C4-2B (cell line): ENCODE measurements around the gene ZNF821.
"Not testable (repeated sequence)": the region's sequence is repeated elsewhere in the genome, so short reads cannot be mapped to it uniquely, and the experiment has no call there.

Experiments used
- H3K27ac ChIP-seq: fragments of 450-650 bp; 2 replicates; pipeline ENCODE4 v1.5.1; 2017
- ZFX ChIP-seq: fragments of 450-650 bp; IDR thresholded peaks from 2 replicates; pipeline ENCODE4 v1.6.1; 2017
- TF ChIP-seq, protein P1 (sequence below): fragments of 450-650 bp; conservative IDR thresholded peaks from 2 replicates; pipeline ENCODE4 v1.5.1; 2017; ENCODE audit warnings: mild to moderate bottlenecking

Gene ZNF821

GRCh38 chr16:71915350-71915749 lies 31.4 kb upstream of the ZNF821 start:
- H3K27ac ChIP-seq = no peak overlapping the region
- TF ChIP-seq, protein P1, sequence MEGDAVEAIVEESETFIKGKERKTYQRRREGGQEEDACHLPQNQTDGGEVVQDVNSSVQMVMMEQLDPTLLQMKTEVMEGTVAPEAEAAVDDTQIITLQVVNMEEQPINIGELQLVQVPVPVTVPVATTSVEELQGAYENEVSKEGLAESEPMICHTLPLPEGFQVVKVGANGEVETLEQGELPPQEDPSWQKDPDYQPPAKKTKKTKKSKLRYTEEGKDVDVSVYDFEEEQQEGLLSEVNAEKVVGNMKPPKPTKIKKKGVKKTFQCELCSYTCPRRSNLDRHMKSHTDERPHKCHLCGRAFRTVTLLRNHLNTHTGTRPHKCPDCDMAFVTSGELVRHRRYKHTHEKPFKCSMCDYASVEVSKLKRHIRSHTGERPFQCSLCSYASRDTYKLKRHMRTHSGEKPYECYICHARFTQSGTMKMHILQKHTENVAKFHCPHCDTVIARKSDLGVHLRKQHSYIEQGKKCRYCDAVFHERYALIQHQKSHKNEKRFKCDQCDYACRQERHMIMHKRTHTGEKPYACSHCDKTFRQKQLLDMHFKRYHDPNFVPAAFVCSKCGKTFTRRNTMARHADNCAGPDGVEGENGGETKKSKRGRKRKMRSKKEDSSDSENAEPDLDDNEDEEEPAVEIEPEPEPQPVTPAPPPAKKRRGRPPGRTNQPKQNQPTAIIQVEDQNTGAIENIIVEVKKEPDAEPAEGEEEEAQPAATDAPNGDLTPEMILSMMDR = no peak
- TF ChIP-seq ZFX = no peak

DNA sequence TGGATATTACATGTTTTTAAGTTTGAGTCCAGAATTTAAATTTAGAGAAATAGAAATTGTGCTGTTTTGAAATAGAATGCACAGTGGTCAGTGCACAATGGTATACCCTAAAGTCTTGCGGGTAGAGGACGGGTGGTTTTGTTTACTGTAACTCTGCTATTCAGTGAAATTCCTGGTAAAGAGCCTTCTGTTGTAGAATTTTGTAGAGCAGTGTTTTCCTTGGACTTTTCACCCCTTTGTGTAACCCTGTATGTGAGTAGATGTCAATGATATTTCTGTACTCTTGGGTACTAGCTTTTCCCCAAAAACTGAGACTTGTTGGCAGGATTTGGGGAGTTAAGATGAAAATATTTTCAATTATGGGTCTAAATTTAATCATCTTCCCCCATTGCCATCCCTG lies 30.8 kb upstream of the ZNF821 start:
- no peak overlapping the region for H3K27ac ChIP-seq
- TF ChIP-seq, protein P1 = no peak
- TF ChIP-seq ZFX = no peak

DNA sequence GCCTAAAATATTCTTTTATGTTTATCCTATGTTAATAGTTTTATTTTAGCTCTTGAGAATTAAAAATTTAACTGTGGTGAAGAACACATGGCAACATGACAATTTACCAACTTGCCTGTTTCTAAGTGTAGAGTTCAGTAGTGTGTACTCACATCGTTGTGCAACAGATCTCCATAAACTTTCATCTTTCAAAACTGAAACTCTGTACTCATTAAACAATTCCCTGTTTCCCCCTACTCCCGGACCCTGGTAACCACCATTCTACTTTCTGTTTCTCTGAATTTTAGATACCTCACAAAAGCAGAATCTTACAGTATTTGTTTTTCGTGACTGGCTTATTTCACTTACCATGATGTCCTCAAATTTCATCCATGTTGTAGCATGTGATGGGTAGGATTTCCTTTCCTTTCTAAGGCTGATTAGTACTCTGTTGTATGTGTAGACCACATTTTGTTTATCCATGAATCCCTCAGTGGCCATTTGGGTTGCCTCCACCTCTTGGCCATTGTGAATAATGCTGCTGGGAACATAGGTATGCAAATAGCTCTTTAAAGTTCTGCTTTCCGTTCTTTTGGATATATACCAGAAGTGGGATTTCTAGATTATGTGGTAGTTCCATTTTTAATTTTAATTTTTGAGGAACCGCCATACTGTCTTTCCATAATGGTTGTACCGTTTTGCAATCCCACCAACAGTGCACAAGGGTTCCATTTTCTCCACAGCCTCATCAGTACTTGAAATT lies 28.7 kb upstream of the ZNF821 start:
- no peak overlapping the region for H3K27ac ChIP-seq
- TF ChIP-seq, protein P1 = no peak
- TF ChIP-seq ZFX = no peak

DNA sequence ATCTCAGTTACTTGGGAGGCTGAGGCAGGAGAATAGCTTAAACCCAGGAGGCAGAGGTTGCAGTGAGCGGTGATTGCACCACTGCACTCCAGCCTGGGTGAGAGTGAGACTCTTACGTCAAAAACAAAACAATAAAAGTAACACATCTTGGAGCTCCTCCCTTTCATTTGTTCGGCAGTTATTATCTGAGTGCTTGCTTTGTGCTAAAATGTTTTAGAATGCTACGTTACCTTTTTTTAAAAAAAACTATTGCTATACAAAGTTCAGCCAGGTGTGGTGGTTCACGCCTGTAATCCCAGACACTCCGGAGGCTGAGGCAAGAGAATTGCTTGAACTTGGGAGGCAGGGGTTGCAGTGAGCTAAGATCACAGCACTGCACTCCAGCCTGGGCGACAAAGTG lies 27.1 kb upstream of the ZNF821 start:
- TF ChIP-seq ZFX = no peak
- TF ChIP-seq, protein P1 = no peak
- no peak overlapping the region for H3K27ac ChIP-seq

GRCh38 chr16:71905765-71906164 lies 21.8 kb upstream of the ZNF821 start:
- H3K27ac ChIP-seq = not testable (repeated sequence)

DNA sequence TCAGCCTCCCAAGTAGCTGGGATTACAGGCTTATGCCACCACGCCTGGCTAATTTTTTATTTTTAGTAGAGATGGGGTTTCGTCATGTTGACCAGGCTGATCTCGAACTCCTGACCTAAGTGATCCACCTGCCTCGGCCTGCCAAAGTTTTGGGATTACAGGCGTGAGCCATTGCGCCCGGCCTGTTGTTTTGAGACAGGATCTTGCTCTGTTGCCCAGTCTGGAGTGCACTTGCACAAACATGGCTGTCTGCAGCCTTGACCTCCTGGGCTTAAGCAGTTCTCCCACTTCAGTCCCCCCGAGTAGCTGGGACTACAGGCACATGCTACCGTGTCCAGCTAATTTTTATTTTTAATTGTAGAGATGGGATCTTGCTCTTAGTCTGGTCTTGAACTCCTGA lies 20.3 kb upstream of the ZNF821 start:
- no peak for TF ChIP-seq ZFX
- TF ChIP-seq, protein P1 = no peak
- H3K27ac ChIP-seq = no peak overlapping the region

GRCh38 chr16:71903608-71904007 lies 19.6 kb upstream of the ZNF821 start:
- H3K27ac ChIP-seq = no peak overlapping the region
- no peak for TF ChIP-seq ZFX

- TF ChIP-seq, protein P1 = no peak
- TF ChIP-seq ZFX = no peak
- no peak overlapping the region for H3K27ac ChIP-seq
These were observed 18.8 kb upstream of the ZNF821 start for GRCh38 chr16:71902656-71903365.
